DOHH2 (cell line): ENCODE measurements around the gene PLCL1.

ENCODE experiments used
- H3F3A ChIP-seq: fragments of 200-600 bp; sonication (generic), shearing (Covaris generic); 2 replicates; pipeline ENCODE4 v1.6.0; 2016; ENCODE audit warnings: antibody characterized with exemption, mild to moderate bottlenecking; ENCODE audit not compliant: control insufficient read depth, insufficient read depth
- H3K27ac ChIP-seq: fragments of 200-600 bp; sonication (generic); 2 replicates; pipeline ENCODE4 v1.5.1; 2014; ENCODE audit warnings: low read depth, mild to moderate bottlenecking, low read length, moderate library complexity
- H3K27me3 ChIP-seq: fragments of 200-600 bp; sonication (generic); 2 replicates; pipeline ENCODE4 v1.6.1; 2014; ENCODE audit warnings: mild to moderate bottlenecking, low read length, mixed read lengths; ENCODE audit not compliant: control insufficient read depth
- H3K36me3 ChIP-seq: fragments of 200-600 bp; sonication (generic); 2 replicates; pipeline ENCODE4 v1.6.1; 2014; ENCODE audit warnings: mild to moderate bottlenecking, low read length, moderate library complexity, mixed read lengths; ENCODE audit not compliant: control insufficient read depth
- H3K4me1 ChIP-seq: fragments of 200-600 bp; sonication (generic); 2 replicates; pipeline ENCODE4 v1.6.1; 2014; ENCODE audit warnings: mild to moderate bottlenecking, low read length, mixed read lengths; ENCODE audit not compliant: control insufficient read depth
- H3K4me2 ChIP-seq: fragments of 200-600 bp; sonication (generic); 2 replicates; pipeline ENCODE4 v1.6.0; 2014; ENCODE audit warnings: mild to moderate bottlenecking, low read length, moderate library complexity
- H3K4me3 ChIP-seq: fragments of 200-600 bp; sonication (generic); 2 replicates; pipeline ENCODE4 v1.5.1; 2014; ENCODE audit warnings: mild to moderate bottlenecking, low read length, mixed read lengths
- H3K79me2 ChIP-seq: fragments of 200-600 bp; sonication (generic); 2 replicates; pipeline ENCODE4 v1.6.1; 2014; ENCODE audit warnings: mild to moderate bottlenecking, low read length, mixed read lengths; ENCODE audit not compliant: control insufficient read depth
- H3K9me2 ChIP-seq: fragments of 200-600 bp; sonication (generic); replicated peaks from 2 replicates; pipeline ENCODE4 v1.6.1; 2014; ENCODE audit warnings: mild to moderate bottlenecking, low read length, mixed read lengths; ENCODE audit not compliant: control insufficient read depth
- H3K9me3 ChIP-seq: fragments of 200-600 bp; sonication (generic); 2 replicates; pipeline ENCODE4 v1.6.1; 2014; ENCODE audit warnings: antibody characterized with exemption, low read length, mixed read lengths; ENCODE audit not compliant: control insufficient read depth, insufficient read depth
- H4K20me1 ChIP-seq: fragments of 200-600 bp; sonication (generic); 2 replicates; pipeline ENCODE4 v1.6.0; 2014; ENCODE audit warnings: low read depth, mild to moderate bottlenecking, antibody characterized with exemption, low read length, moderate library complexity; ENCODE audit not compliant: control insufficient read depth, insufficient read depth
- EZH2phosphoT487 ChIP-seq: fragments of 200-600 bp; sonication (generic); IDR thresholded peaks from 2 replicates; pipeline ENCODE4 v1.6.1; 2017; ENCODE audit warnings: borderline replicate concordance, mild to moderate bottlenecking, antibody characterized with exemption, low read length, moderate library complexity, mixed read lengths
- TF ChIP-seq, protein P1 (sequence below): fragments of 200-600 bp; sonication (generic); IDR thresholded peaks from one replicate; pipeline ENCODE4 v1.5.1; 2014; ENCODE audit warnings: antibody characterized with exemption, mild to moderate bottlenecking, low read depth, low read length; ENCODE audit not compliant: poor library complexity, severe bottlenecking

Gene PLCL1

DNA sequence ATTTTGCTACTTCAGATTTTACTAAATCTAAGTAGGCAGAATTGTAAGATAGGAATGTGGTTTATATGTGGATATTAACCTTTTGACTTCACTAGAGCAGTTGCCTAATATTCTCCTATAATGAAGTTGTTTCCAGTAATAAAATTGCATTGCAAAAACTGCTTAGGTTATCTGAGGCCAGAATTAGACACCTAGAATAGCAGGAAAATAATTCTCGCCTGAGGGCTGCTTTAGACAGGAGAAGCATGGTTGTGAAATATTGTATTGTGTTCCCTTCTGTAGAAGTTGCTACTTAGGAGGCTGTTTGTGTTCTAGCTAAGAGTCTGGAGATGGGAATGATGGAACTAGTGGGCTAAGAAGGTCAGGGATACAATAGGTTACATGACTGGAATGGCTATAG lies 146.3 kb downstream of the PLCL1 start:
- Histone ChIP-seq H3K4me2 (no peak overlapping the region), H3K79me2 (no peaks in the 10 kb centered on the region), H3K36me3 (no peaks in the 10 kb centered on the region), H3F3A (no peaks in the 10 kb centered on the region), H3K9me3 (no peaks in the 10 kb centered on the region), H3K4me3 (no peak overlapping the region), H3K27ac (no peak overlapping the region), H3K4me1 (no peaks in the 10 kb centered on the region), H3K27me3 (no peaks in the 10 kb centered on the region), H4K20me1 (no peaks in the 10 kb centered on the region), H3K9me2 (no peaks in the 10 kb centered on the region)
- TF ChIP-seq, protein P1, sequence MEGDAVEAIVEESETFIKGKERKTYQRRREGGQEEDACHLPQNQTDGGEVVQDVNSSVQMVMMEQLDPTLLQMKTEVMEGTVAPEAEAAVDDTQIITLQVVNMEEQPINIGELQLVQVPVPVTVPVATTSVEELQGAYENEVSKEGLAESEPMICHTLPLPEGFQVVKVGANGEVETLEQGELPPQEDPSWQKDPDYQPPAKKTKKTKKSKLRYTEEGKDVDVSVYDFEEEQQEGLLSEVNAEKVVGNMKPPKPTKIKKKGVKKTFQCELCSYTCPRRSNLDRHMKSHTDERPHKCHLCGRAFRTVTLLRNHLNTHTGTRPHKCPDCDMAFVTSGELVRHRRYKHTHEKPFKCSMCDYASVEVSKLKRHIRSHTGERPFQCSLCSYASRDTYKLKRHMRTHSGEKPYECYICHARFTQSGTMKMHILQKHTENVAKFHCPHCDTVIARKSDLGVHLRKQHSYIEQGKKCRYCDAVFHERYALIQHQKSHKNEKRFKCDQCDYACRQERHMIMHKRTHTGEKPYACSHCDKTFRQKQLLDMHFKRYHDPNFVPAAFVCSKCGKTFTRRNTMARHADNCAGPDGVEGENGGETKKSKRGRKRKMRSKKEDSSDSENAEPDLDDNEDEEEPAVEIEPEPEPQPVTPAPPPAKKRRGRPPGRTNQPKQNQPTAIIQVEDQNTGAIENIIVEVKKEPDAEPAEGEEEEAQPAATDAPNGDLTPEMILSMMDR = no peak
- no peak for TF ChIP-seq EZH2phosphoT487

DNA sequence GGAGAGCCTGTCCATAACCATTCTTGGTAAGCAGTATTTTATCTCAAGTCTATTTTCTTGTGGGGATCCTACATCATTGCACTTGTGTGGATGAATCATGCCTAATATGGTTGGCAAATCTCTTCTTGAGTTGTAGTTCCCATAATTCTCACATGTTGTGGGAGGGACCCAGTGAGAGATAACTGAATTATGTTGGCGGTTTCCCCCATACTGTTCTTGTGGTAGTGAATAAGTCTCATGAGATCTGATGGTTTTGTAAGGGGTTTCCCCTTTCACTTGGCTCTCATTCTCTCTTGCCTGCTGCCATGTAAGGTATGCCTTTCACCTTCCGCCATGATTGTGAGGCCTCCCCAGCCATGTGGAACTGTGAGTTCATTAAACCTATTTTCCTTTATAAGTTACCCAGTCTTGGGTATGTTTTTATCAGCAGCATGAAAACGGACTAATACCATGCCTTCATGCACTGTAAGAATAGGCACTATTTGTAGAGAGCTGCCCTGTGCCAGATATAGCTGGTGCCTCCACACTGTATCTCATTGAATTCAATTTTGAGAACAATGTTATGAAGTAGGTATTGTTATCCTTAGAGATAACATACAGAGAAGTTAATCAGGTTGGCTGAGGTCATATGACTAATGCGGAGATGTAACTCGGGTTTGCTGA lies 148.3 kb downstream of the PLCL1 start:
- H3K27me3 ChIP-seq = no peaks in the 10 kb centered on the region
- H3K4me3 ChIP-seq = no peak overlapping the region
- H4K20me1 ChIP-seq = no peaks in the 10 kb centered on the region
- H3K36me3 ChIP-seq = no peaks in the 10 kb centered on the region
- no peaks in the 10 kb centered on the region for H3F3A ChIP-seq
- TF ChIP-seq EZH2phosphoT487 = no peak
- TF ChIP-seq, protein P1 = no peak
- H3K27ac ChIP-seq = no peak overlapping the region
- no peaks in the 10 kb centered on the region for H3K9me3 ChIP-seq
- H3K79me2 ChIP-seq = no peaks in the 10 kb centered on the region
- H3K4me2 ChIP-seq = no peak overlapping the region
- no peaks in the 10 kb centered on the region for H3K4me1 ChIP-seq
- H3K9me2 ChIP-seq = no peaks in the 10 kb centered on the region

DNA sequence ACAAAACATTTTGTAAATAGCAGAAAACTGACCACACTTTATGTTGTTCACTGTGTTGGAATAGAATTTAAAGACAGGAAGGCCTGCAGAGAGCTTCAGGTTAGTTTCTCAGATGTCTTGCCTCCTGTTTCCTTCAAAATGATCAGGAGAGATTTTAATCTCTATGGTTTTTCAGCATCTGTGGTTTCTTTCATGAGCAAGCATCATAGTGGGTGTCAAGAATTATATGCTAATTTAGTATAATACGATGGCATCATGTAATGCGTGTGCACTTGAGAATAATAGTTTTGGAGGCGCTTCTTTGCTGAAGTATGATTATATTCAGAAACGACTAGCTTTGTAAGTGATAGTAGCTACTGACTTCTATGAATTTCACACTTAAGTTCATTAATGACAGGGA lies 149.9 kb downstream of the PLCL1 start:
- H3K4me3 ChIP-seq = no peak overlapping the region
- H3K27ac ChIP-seq = no peak overlapping the region
- H3K4me2 ChIP-seq = no peak overlapping the region
- H3K79me2 ChIP-seq = no peaks in the 10 kb centered on the region
- H3K9me2 ChIP-seq = no peaks in the 10 kb centered on the region
- no peaks in the 10 kb centered on the region for H4K20me1 ChIP-seq
- no peaks in the 10 kb centered on the region for H3K27me3 ChIP-seq
- no peaks in the 10 kb centered on the region for H3K36me3 ChIP-seq
- no peaks in the 10 kb centered on the region for H3K9me3 ChIP-seq
- H3K4me1 ChIP-seq = no peaks in the 10 kb centered on the region
- TF ChIP-seq, protein P1 = no peak
- TF ChIP-seq EZH2phosphoT487 = no peak
- H3F3A ChIP-seq = no peaks in the 10 kb centered on the region
